HS-27A (cell line): ENCODE results near the gene EHMT1.

ENCODE experiments used
- DNase-seq: peaks from one replicate; pipeline ENCODE4 v3.0.0-alpha.2; 2012; ENCODE audit warnings: low read depth, missing footprints

EHMT1 gene

DNA sequence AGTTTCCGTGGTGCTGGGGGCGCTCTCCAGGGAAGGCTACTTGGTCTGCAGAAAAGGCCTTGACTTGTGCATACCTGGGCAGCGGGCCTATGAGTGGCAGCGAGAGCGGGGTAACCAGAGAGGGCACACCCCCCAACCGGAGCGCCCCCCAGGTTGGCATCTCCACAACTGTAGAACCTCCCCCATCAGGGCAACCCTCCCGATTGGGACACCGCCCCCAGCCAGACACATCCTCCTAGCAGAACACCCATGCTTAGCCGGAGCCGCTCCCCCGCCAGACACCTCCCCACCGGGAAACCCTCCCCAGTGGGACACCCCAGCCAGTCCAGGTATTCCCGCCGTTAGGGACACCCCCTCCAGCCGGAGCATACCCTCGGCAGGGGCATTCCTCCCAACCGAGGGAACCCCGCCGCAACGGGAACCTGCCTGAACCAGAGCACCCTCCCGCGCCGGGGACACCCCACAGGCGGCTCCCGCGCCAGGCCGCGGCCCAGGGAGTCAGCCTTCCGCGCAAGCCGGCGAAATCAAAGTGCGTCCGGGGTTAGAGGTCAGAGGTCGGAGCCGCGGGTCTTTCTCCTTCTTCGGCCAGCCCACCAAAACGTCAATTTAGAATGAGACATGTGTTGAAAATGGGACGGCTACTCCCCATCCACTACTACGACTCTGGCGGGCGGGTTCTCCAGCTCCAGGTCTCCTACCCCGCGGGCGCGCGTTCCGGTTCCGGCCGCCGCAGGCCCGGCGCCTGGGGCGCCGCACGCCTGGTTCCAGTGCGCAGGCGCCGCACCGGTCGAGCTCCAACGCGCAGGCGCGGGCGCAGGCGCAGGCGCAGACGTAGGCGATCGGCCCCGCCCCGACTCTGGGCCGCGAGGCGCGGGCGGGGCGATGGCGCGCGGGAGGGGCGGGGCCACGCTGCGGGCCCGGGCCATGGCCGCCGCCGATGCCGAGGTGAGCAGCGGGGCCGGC lies at the start of gene EHMT1:
Gene EHMT1 (plus strand): TSS at position 901 of the 963 bp plus-strand sequence. CDS start 24 bp downstream, at position 925.
- DNase-seq, result no peak

GRCh38 chr9:137569609-137570203 lies 49.1 kb upstream of the EHMT1 start:
- DNase-seq, result no peak

DNA sequence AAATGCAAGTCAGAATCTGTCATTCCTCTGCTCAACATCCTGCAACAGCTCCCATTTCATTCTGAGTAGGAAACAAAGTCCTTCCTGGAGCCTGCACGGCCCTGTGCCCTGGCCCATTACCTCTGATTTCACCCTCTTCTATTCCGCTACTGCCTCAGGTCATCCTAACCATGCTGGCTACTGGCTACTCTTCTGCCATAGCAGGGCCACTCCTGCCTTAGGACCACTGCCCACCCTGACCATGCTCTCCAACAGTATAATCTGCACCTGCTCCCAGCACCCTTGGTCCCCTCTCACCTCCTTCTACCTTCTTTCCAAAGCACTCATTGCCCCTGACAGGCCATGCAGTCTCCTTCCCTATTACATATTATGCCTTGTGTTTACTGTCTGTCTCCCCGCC lies 48.2 kb upstream of the EHMT1 start:
- no peak for DNase-seq

DNA sequence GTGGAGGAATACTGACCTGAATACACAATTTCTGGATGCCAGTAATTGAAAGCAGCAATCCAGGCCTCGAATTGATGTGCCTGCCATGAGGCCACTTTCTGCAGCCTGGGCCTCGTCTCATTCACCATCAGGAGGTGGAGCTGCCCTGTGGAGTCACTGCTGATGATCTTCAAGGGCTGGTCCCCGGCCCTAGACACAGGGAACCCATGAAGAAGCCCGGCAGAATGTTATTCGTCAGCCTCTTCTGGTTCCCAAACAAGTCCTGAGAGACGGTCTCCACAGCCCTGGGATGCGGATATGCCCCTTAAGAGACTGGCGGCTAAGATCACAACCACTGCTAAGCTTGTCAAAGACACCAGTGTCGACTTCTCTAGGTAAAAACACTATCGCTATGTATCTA lies 44.6 kb upstream of the EHMT1 start:
- DNase-seq, result no peak

DNA sequence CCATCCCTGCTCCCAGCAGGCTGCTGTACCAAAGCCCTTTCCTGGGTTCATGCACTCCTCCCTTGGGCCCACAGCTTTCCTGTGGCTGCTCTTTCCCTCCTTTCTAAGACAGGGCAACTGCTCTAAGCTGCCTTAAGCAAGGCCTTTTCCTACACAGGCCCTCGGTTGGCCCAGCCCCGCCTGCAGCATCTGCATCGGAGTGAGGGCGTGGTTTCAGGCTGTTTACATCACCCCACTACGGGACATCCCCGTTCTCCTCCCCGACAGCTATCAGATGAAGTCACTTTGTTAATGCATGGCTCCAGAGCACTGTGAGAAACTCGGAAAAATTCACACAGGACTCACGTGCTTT lies 43.5 kb upstream of the EHMT1 start:
- DNase-seq, result no peak

DNA sequence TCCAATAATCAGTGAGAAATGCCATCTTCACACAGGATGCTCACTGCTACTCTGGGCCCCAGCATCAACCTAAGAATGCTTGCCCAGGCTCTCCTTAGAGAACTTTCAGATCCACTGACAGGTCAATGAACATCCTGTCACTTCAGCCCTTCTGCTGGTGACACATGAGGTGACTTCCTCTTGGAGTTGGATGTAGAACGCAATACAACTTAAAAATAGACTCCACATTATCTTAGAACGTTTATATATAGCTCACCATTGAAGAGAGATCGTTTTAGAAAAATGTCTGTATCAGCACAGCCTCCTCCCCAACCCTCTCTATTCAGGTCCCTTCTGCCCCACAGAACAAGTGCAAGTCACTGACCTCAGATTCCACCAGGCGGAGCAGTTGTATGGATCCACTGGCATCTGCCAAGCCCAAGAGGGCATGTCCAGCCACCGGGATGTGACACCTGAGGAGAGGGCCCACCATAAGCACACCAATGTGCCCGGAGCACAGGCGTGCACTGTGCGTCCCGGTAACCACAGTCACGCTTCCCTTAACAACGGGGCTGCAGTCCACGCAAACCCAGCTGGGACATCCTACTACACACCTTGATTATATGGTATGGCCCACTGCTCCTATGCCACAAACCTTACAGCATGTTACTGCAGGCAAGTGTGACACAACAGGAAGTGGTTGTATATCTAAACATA lies 42.9 kb upstream of the EHMT1 start:
- no peak for DNase-seq

DNA sequence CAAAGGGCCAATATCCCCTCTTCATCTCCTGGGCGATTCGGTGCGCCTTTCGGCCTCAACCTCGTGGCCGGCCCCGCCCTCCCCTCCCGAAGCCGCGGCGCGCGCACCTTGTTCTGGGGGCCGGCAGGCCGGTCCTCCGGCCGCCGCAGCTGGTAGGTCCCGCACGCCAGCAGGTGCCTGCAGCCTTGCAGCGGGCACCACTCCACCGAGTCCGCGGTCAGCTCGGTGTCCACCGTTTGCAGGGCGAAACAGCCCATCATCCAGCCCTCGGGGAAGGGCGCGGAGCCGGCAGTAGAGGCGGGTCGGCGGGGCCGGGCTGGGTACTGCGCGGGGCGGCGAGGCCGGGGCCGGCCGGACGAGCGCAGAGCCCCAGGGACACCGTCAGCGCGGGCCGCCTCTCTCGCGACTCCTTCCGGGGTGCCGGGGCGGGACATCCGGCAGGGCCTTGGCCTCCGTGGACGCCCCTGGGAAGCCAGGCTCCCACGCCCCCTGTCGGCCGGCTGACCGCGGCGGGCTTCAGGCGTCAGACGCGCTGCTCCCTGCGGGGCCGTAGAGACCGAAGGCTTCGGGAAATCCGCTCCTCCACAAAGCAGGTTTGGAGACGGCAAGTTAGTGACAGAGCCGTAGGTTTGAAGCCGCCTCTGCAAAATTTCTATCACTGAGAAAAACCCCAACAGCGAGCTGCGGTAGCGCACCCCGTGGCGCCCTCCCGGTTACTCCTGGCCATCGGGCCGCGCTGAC lies 40.1 kb upstream of the EHMT1 start, which contains the start of gene DPH7:
Gene DPH7 (minus strand): TSS at position 408 of the 741 bp plus-strand sequence. CDS start 148 bp downstream, at position 260.
- DNase-seq, result peak; percentile 29

GRCh38 chr9:137579259-137579604 lies 39.6 kb upstream of the EHMT1 start:
- DNase-seq, result no peak

GRCh38 chr9:137580209-137580953 lies 38.4 kb upstream of the EHMT1 start:
- no peak for DNase-seq

- no peak for DNase-seq
Observed at GRCh38 chr9:137580954-137581322, 37.9 kb upstream of the EHMT1 start.

DNA sequence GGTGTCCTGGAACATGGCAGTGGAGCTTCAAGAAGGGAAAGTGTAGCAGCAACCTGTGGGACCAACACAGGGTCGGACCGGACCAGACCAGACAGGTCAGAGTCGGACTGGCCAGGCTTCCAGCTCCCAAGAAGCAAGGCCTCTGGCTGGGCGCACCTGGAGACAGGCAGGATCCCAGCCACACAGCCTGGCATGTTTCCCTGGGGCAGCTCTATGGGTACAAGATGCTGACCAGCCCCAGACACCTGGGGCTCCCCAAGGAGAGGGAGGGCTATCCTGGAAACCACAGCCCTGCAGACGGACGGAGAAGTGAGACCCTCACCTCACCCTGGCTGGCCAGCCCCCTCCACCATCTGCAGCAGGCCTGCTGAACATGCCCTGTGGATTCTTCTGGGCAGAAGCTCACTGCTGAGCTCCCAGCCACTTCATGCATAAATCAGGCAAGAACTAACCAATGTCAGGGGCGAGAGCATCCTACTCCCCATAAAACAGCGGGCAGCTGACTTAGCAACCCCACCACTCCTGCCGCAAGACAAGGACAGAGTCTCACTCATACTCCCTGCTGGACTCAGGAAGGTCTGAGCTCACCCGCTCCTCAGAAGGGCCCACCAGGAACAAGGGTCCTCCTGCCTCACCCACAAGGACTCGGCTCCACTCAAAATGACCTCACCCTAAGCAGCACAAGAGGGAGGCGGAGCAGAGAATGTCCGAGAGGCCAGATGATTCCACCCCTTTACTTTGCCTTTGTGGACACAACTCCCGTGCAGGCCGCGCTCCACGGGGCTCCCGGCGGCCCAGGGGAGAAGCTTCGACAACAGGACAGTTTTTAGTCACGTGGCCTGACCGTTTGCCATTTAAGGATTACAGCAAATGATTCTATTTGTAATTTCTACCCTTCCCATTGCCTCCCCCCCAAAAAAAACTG lies 37.2 kb upstream of the EHMT1 start:
- DNase-seq, result no peak

DNA sequence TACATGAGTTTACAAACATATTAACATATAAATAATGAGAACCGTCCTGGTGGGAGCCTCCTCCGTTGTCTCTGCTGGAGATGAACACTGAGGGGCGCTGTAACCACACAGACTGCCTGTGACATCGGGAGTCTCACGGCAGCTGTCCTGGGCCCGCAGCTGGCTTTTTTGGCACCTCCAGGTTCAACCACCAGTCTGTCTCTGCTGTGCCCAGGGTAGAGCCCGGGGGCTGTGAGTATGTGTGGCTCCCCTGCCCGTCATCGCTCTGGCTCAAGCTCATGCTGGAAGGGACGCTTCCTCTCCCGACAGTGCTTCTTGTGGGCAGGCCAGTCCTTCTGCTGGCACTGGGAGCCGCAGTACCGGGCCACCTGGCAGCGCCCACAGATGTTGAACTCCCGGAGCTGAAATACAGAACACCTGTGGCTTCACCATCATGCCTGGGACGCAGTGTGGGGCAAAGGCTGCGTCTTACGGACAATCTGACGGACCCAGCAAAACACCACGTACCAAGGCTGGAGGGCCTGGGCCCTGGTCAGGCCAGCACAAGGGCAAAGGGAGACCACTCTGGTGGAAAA lies 36.4 kb upstream of the EHMT1 start:
- no peak for DNase-seq

- no peak for DNase-seq
Observed at GRCh38 chr9:137583347-137583746, 35.5 kb upstream of the EHMT1 start.

- no peak for DNase-seq
Observed at GRCh38 chr9:137583957-137584356, 34.8 kb upstream of the EHMT1 start.

GRCh38 chr9:137586854-137587253 lies 32.0 kb upstream of the EHMT1 start:
- DNase-seq, result no peak

- DNase-seq, result no peak
Observed at GRCh38 chr9:137588311-137588710, 30.5 kb upstream of the EHMT1 start.

DNA sequence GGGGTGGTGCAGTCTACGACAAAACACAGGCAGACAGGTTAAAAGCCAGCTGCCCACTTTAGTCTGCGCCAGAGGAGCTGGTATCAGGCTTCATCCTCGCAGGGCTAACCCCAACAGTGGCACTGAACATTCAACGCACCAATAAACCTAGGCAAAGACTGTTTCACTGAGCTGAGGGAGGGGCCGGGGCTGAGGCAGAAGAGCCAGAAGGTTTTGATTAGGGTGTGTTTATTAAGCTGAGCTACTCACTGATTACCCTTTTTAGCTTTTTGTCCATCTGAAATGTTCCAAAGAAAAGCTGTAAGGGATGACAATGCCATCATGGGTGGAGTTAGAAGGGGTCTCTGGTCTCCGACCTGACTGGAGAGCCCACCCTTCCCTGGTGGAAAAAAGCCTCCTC lies 29.9 kb upstream of the EHMT1 start:
- no peak for DNase-seq

DNA sequence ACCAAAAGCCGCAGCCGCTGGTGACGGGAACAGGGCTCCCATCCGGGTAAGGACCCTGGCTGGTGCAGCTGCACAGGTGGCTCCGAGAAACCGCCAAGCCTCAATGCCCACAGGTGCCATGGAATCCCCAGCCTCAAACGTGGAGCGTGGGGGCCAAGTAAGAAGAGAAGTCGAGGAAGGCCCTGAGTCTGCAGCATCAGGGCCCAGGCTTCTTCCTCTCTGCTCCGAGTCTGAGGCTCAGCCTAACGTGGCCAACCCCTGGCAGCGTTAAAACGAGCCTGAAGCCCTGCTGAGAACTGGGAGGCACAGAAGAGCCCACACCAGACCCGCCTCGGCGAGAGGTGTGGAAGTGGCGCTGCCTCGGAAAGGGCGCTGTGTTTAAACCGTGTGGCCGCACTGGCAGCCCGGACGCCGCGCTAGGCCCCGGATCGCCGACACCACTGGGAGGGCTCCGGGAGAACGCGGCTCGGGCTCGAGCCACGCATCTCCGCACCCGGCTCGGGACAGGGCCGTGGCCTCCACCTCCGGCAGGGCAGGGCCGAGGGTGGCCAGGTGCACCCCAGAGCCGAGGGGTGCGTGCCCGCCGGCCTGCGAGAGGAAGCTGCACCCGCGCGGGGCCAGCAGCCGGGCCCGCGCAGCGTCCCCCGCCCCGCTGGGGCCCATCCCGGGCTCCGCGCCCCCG lies 29.2 kb upstream of the EHMT1 start:
- no peak for DNase-seq

GRCh38 chr9:137590123-137590468 lies 28.7 kb upstream of the EHMT1 start:
- DNase-seq, result no peak
